Posterior cingulate gyrus (tissue), 11 donors: ENCODE measurements around the gene RYR3.

ENCODE experiments used
- DNase-seq, 10 donors: peaks; one replicate each; pipeline versions ENCODE4 v3.0.0 to v3.0.0-alpha.2; 2020 to 2021; ENCODE audit warnings: mixed read lengths in 3 of 10
- intact Hi-C: fragments of 100-400 bp; cut with DNase I; formaldehyde crosslinking; loops from one replicate; pipeline ENCODE4 v1.15.1; 2023

RYR3 gene

GRCh38 chr15:33623010-33623409 lies 312.2 kb downstream of the RYR3 start:
- intact Hi-C loops: no loop called here
- peak in 1 of 10 donors; percentile 45 for DNase-seq

- intact Hi-C loops: no loop called here
- DNase-seq: no peak
Observed at GRCh38 chr15:33624439-33624838, 313.7 kb downstream of the RYR3 start.

GRCh38 chr15:33629647-33630046 lies 318.9 kb downstream of the RYR3 start:
- intact Hi-C loops: no loop called here

GRCh38 chr15:33636234-33636633 lies 325.5 kb downstream of the RYR3 start:
- peak in 1 of 10 donors; percentile 11 for DNase-seq
- intact Hi-C loops: no loop called here

More at GRCh38 chr15:33629647-33630046, 318.9 kb downstream of the RYR3 start:
- DNase-seq: no peak

GRCh38 chr15:33636958-33637357 lies 326.2 kb downstream of the RYR3 start:
- no peak for DNase-seq
- intact Hi-C loops: no loop called here

GRCh38 chr15:33638453-33638852 lies 327.7 kb downstream of the RYR3 start:
- intact Hi-C loops: no loop called here
- no peak for DNase-seq

GRCh38 chr15:33639051-33639450 lies 328.3 kb downstream of the RYR3 start:
- intact Hi-C loops: no loop called here
- DNase-seq: no peak

- no peak for DNase-seq
- intact Hi-C loops: no loop called here
Observed at GRCh38 chr15:33639456-33639855, 328.7 kb downstream of the RYR3 start.

GRCh38 chr15:33639978-33640377 lies 329.2 kb downstream of the RYR3 start:
- DNase-seq: no peak
- intact Hi-C loops: no loop called here

GRCh38 chr15:33641069-33641468 lies 330.3 kb downstream of the RYR3 start:
- intact Hi-C loops: no loop called here
- no peak for DNase-seq

- intact Hi-C loops: no loop called here
- peak in 1 of 10 donors; percentile 73 for DNase-seq
Observed at GRCh38 chr15:33644304-33644703, 333.5 kb downstream of the RYR3 start.

GRCh38 chr15:33646744-33647143 lies 336.0 kb downstream of the RYR3 start:
- no peak for DNase-seq

GRCh38 chr15:33649217-33649933 lies 338.6 kb downstream of the RYR3 start:
- no peak for DNase-seq
- intact Hi-C loops: no loop called here

More at GRCh38 chr15:33646744-33647143, 336.0 kb downstream of the RYR3 start:
- intact Hi-C loops: no loop called here

- peak in 2 of 10 donors; percentile 60 to 79 for DNase-seq
- intact Hi-C loops: no loop called here
Observed at GRCh38 chr15:33654860-33655259, 344.1 kb downstream of the RYR3 start.

GRCh38 chr15:33655488-33655887 lies 344.7 kb downstream of the RYR3 start:
- DNase-seq: no peak
- intact Hi-C loops: no loop called here

GRCh38 chr15:33656168-33656567 lies 345.4 kb downstream of the RYR3 start:
- intact Hi-C loops: no loop called here
- DNase-seq: no peak

- intact Hi-C loops: no loop called here
- DNase-seq: peak in 1 of 10 donors; percentile 62
Observed at GRCh38 chr15:33660151-33660550, 349.4 kb downstream of the RYR3 start.

GRCh38 chr15:33662014-33662413 lies 351.2 kb downstream of the RYR3 start:
- intact Hi-C loops: no loop called here
- DNase-seq: no peak

- DNase-seq: no peak
- intact Hi-C loops: no loop called here
Observed at GRCh38 chr15:33664947-33665346, 354.2 kb downstream of the RYR3 start.

GRCh38 chr15:33670567-33670966 lies 359.8 kb downstream of the RYR3 start:
- intact Hi-C loops: no loop called here
- DNase-seq: no peak

- no peak for DNase-seq
- intact Hi-C loops: no loop called here
Observed at GRCh38 chr15:33671456-33671855, 360.7 kb downstream of the RYR3 start.

GRCh38 chr15:33675246-33675645 lies 364.5 kb downstream of the RYR3 start:
- no peak for DNase-seq
- intact Hi-C loops: no loop called here
